ENCODE data around the gene MYCN.

GRCh38 chr2:15943378-15944280, 3.3 kb downstream of the MYCN start:
- TF ChIP-seq CTCF (IDR thresholded peaks at IDR 0.05) (no peak), POLR2A (IDR thresholded peaks at IDR 0.05) (no peak), POLR2AphosphoS5 (IDR thresholded peaks at IDR 0.05) (peak in 1 of 2 donors; percentile 43), EP300 (IDR thresholded peaks at IDR 0.05) (no peak)
